HTERT RPE-1 (cell line): Measurements from ENCODE around the gene ST3GAL6.
"Not testable (repeated sequence)": the region's sequence is repeated elsewhere in the genome, so short reads cannot be mapped to it uniquely, and the experiment has no call there.

ENCODE experiments used
- in situ Hi-C: fragments of 300-500 bp; cut with MboI; formaldehyde crosslinking; loops from 4 replicates; pipeline ENCODE4 v1.14.3; 2020; ENCODE audit warnings: low sequenced_read_pairs

The ST3GAL6 gene

DNA sequence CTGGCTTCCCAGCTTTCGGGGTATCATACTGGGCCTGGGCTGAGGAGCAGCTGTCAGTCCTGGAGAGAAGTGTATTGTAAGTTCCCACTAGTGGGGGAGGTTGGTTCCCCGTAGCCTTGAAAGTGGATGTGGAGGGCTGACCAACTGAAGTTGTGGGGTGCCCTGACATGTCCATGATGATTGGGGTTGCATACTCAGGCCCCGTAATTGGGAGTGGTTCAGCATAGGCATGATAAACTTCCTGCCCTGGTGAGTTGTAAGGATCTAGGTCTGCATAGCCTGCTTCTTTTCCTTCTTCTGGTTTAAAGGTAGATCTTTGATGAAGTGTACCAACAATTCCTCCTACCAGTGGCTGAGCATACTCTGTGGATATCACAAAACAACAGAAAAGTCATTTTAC, 36.3 kb downstream of the ST3GAL6 start:
- in situ Hi-C loops = no loop called here

DNA sequence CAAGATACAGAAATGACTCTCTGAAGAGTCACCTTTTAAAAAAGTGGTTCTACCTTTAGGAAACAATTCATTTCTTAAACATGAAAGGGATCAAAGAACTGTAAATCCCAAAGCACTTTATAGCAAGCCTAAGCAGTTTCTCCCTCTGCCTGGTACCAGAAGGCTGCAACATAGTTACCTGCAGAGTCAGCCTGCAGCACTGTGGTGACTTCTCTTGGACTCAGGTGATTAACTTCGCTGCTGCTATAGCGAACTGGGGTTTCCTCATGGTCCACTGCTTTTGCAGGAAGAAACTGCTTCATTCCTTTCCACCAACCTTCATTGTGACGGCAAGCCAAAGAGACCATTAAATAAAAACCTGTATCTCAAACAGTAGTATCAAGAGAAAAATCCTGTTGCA, 37.3 kb downstream of the ST3GAL6 start:
- in situ Hi-C loops = no loop called here

DNA sequence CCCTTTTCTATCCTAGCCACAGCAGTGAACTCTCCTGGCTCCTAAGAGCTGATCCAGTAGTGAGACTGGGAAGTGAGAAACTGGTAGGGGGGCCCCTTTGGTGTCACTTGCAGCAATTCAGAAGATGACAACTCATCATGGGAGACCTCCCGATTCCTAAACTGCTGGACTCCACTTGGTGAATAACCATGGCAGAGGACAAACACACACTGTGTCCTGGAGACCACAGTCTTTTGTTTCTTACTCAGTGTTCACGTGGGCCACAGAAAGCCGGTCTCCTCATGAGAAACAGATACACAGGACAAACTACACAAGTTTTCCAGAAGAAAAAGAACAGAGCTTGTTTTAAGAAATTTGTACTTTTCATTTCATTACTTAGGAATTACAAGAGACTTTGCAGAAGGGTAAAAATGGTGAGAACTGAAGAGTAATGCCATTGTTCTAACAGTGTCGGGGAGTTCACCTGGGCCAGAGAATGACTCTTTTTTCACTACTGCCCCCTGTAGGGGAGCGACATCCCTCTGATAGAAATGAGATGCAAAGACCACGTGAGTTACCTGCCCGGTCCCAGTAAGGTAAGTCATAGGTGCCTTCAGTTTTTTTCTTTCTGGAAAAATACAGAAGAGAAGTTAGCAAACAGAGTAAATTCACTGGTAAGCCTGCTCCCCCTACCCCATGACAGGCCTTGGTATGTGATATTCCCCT, 38.1 kb downstream of the ST3GAL6 start:
- in situ Hi-C loops = no loop called here

DNA sequence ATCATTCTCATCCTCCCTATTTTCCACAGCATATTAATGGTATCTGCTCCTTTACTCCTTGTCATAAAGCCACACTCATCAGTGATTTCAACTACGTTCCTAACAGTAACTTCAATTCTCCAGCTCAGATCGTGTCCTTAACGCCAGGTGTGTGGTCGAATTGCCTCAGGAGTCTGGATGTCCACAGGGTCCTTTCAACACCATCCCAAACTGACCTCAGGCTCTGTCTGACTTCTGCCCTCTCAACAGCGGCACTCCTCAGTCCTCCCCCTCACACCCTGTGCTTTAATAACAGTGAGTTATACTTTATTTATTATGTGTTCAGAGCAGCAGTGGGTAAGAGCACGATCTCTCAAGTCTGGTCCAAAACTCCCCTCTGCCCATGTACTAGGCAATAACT, 42.4 kb downstream of the ST3GAL6 start:
- in situ Hi-C loops = no loop called here

DNA sequence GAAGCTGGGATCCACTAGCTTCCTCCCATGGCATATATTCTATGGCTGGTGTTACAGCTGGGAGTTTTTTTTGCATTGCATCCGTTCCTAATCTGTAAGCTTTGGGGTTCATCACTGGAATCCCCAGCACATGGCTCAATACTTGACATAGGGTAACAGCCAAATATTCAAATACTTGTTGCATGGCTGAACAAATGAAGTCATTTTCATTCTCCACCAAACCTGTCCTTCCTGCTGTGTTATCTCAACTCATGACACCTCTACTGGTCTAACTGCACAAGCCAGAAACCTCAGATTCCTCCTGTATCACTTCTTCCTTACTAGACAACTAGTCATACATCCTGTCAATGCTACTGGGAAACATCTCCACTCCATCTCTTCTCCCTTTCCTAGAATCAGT, 43.4 kb downstream of the ST3GAL6 start:
- in situ Hi-C loops = no loop called here

DNA sequence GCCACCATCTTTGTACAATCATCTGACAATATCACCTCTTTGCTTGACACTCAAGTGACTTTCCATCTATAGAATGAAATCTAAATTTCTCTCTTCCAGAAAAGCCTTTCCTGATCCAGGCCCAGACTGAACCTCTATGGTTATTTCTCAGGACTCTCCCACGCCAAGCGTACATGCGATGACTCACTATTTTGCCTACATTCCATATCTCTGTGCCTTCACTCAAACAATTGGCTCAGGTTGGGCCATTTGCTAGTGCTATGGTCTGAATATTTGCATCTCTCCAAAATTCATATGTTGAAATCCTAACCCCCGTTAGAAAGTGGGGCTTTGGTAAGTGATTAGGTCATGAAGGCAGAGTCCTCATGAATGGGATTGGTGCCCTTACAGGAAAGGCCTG, 43.9 kb downstream of the ST3GAL6 start:
- in situ Hi-C loops = no loop called here

DNA sequence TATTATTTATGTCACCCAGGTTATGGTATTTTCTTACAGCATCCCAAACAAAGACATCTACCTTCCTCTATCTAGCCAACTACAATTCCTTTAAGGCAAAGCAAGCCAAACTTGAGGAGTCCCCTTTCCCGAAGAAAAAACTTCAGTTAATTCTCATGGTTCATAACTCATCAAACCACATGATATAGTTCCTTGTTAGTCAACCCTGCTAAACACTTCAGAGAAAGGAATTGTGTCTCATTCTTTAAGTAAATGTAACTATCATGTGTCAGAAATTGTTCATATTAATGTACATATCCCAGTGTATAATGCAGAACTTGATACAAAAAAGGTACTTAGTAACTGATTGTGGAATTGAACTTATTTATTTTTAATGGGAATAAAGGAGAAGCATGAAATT, 44.4 kb downstream of the ST3GAL6 start:
- in situ Hi-C loops = no loop called here

DNA sequence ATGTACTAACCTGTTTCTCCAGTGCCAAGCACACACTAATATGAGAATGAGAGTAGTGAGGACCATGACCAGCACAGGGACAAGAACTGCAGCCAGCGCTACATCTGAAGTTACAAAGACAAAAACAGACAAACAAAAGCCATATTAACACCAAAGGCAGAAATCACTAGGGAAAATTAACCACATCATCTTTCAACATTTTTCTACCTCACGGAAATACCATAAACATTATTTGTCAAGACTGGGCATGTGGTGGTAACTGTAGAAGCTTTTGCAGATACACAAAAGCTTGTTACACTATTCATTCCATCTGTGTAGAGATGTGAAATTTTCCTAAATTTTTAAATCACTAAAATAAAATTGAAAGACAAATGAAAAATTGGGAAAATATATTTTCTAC, 44.9 kb downstream of the ST3GAL6 start:
- in situ Hi-C loops = no loop called here

DNA sequence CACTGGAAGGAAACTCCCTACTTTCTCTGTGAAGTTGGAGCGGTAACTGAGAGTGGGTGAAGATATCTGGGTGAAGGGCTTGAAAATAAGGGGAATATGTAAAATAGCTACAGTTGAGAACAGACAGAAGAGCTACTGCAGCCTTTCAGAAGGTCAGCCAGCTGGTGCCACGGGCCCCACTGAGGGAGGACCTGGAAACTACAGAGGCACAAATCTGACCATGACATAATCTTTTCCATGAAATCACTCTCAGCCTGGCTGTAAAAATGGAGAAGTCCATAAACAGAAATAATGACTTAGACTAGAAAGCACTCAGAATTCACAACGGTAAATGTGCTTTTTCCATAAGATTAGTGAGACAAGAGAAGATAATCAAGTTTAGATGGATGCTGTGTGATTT, 46.4 kb downstream of the ST3GAL6 start:
- in situ Hi-C loops = no loop called here

DNA sequence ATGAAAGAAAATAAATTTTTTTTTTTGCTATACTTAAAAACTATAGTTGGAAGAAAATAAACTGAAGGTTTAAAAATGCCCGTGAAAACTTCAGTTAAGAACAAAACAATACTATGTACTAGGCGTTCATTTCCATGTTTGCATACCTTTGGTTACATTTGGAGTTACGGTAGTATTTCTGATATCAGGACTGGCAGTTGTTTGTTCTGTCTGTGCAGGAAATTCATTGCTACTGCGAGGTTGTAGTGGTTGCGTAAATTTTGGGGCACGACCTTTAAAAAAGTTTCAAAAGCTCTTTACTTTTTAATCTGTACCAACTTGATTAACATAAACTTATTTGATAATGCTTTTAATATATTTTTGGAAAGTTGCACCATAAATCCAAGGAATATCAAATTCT, 47.9 kb downstream of the ST3GAL6 start:
- in situ Hi-C loops = no loop called here

DNA sequence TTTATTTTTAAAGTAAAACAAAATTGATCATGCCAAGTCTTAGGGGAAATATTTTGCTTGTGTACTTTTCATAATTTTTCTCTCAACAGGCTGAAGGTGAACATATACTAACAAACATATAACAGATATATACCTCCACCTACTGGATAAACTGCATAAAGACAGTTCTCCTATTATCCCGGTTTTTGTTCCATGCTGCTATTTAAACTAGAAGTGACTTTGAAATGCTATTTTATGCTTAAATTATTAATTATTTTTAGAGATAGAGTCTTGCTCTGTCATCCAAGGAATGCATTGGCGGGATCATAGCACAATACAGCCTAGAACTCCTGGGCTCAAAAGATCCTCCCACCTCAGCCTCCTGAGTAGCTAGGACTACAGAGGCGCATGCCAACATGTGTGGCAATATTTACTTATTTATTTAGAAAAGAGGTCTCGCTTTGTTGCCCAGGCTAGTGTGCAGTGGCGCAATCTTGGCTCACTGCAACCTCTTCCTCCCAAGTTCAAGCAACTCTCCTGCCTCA, 49.8 kb downstream of the ST3GAL6 start:
- in situ Hi-C loops = no loop called here

DNA sequence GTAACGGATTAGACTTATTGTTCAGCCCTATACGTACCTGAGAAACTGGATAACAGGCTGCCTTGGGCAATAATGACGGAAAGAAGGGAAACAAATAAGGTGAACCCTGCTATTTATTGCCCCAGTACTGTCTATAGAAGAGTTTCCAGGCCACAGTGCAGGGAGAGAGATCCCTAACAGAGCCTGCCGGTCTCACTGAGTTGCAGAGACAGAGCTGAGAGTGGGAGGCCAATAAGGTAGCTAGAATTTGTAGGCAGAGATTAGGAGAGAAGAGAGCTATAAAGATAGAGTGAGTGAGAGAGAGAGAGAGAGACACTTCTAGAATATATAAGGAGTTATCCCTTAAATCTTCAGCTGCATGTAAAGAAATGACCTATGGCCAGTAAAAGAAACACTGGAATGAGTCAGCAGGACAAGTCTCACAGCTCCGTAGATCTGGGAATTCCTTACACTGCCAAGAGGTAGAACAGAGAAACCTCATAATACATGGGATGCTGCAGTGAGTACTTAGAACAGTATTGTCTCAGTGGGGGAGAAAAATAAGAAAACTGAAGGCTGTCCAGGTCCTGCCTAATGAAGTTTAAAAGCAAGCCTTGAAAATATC, 51.8 kb downstream of the ST3GAL6 start:
- in situ Hi-C loops = no loop called here

DNA sequence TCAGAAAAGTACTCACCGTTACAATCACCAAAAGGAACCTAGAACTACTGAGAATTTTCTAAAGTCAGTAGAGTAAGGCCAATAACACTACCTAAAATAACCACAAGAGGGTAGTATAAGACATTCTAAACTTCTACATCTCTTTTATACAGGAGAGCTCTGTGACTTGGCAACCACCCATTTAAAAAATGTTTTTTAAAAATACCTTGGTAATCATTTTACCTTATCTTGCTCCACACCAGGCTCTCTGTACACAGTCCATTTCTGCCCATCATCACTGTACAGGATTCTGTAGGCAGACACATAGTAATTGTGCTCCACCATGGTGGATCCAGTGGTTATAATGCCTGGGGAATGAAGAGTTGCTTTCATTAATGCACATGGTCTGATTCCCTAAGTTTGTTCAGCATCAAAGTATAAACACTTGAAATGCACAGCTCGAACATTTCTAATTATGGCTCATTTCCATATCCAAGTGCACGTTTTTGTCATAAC, 54.5 kb downstream of the ST3GAL6 start:
- in situ Hi-C loops = no loop called here

DNA sequence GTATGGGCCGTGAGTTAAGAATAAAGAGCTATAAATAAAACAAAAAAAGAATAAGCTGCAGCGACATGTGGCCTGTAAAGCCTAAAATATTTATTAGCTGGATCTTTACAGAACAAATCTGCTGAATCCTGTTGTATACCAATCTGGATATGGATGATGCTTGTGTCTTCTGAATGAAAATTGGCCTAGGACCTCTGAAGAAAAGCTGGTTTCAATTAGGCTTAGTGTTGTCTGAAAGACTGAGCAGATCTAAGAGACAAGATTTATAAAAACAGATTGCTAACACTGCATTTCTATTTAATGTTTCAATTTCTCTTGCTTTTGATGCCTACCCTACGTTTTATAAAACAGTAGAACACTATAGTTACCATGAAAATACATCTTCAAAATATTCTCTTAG, 57.9 kb downstream of the ST3GAL6 start:
- in situ Hi-C loops = no loop called here

DNA sequence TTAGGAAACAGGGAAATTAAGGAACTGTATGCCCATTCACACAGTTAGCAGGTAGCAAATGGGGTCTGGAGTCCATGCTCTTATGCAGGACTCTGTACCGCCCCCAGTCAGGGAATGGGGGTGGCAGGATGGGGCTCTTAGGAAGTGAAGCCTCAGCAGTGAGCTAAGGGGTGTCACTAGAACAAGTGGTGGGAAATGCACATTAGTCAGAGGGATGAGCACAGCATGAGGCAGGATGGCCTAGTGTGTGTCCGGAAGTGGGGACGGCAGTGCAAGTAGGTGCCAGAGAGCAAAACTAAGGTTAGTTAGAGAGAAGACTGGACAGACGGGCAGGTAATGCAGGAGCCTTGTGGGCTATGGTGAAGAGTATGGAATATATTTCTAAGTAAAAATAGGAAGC, 60.7 kb downstream of the ST3GAL6 start:
- in situ Hi-C loops = no loop called here

DNA sequence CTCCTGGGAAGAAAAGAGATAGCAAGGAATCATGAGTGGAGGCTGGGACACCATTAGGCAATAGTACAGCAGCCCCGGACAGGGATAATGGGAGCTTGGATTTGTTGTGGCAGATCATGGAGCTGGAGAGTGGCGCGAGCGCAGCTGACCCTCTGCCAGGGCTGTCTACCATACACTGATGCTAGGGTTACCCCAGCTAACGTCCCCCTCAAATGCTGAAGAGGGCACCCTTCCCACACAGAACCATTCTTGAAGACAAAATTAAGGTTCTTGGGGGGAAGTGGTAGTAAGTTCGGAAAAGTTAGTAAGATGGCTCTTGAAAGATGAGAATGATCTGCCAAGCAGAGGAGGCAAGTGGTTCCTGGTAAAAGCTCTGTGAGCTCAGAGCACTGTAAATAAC, 61.1 kb downstream of the ST3GAL6 start:
- in situ Hi-C loops = no loop called here

DNA sequence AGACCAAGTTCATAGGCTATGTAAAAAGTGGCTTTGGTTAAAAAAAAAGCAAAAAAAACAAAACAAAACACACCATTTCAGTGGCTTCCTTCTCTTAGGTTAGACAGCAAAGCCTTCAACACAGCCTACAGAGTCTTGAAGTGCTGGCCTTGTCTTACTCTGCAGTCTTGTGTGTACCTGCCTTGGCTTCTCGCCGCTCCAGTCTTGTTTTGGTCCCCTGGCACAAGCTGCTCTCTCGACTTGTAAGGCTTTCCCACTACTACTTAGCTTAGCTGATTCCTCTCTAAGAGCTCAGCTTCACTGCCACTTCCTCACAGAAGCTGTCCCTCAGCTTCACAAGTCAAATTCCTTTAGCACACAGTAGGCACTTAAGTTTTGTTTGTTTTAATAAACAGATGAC, 63.0 kb downstream of the ST3GAL6 start:
- in situ Hi-C loops = no loop called here

DNA sequence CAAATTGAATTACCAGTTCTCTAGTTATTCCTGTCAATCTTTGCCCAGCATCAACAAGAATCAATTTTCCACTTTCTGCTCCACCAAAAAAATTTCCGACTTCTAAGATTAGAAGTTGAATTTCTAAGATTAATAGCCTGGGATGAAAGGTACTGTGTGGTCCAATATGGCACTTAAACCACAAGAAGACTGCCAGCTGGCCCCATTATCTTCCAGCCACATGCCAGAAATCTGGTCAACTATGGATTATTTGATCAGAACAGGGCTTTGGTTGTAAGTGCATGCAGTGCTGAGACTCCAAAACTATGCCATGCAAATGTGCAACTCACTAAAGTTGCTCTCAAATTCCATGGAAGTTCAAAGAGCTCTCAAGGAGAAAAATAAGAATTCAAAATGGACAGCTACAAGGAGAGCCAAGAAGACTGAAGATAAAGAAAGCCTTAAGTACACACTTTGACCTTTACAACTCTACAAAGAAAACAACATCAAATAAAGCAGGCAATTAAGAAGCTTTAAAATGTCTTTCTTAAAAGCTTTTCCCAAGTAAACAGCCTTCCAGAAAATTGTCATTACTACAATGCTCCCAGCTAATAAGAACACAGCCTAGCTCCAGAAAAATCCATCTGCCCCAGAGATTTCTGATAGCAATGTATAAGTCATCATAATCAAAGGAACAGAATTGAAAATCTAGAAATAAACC, 64.2 kb downstream of the ST3GAL6 start:
- in situ Hi-C loops = no loop called here

DNA sequence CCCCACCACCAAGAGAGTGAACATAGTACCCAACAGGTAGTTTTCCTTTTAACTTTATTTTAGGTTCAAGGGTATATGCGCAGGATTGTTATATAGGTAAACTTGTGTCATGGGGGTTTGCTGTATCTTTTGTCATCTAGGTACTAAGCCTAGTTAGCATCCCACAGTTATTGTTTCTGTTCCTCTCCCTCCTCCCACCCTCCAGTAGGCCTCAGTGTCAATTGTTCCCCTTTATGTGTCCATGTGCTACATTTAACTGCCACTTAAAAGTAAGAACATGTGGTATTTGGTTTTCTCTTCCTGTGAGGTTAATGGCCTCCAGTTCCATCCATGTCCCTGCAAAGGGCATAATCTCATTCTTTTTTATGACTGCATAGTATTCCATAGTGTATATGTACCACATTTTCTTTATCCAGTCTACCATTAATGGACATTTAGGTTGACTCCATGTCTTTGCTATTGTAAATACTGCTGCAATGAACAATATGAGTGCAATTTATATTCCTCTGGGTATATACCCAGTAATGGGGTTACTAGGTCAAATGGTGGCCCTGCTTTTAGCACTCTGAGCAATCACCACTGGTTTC, 66.2 kb downstream of the ST3GAL6 start:
- in situ Hi-C loops = no loop called here

DNA sequence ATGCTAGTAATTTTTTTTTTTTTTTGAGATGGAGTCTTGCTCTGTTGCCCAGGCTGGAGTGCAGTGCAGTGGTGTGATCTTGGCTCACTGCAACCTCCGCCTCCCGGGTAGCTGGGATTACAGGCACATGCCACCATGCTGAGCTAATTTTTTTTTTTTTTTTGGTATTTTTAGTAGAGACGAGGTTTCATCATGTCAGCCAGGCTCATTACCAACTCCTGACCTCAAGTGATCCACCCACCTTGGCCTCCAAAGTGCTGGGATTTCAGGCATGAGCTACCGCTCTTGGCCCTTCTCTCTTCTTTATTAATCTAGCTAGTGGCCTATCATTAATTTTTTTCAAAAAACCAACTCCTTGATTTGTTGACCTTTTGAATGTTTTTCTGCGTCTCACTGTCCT, 67.9 kb downstream of the ST3GAL6 start:
- in situ Hi-C loops = not testable (repeated sequence)

DNA sequence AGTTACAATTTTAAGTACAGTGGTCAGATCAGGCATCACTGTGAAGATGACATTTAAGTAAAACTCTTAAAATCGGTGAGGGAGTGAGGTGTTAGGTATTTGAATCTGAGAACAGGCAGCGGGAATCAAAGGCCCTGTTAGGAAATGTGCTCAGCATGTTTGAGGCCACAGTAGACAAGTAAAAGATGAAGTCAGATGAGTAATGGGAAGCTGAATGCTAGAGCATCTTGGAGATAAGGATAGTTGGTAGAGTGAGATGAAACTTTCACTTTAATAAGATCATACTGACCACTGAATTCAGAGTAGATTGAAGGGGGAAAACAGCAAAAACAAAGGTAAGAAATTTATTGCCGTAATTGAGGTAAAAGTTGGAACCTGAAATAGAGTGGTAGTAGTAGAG, 76.7 kb downstream of the ST3GAL6 start:
- in situ Hi-C loops = no loop called here
